AG04449 (cell line): ENCODE data around the gene LDAF1.

Experiments used
- CTCF ChIA-PET: fragments of 350-600 bp; formaldehyde crosslinking; extraction: SDS; loops from one replicate; lab custom pipeline; 2021; ENCODE audit warnings: antibody characterized with exemption; lab: Yijun Ruan, JAX
- POLR2A ChIA-PET: fragments of 400-600, 350-600 bp; formaldehyde crosslinking; extraction: SDS; loops from one replicate; lab custom pipeline; 2020; ENCODE audit warnings: antibody characterized with exemption, inconsistent platforms; lab: Yijun Ruan, JAX
- DNase-seq: peaks from one replicate; pipeline ENCODE4 v3.0.0-alpha.2; 2010; ENCODE audit warnings: low read depth, low spot score
- H3K4me3 ChIP-seq: 2 replicates; pipeline ENCODE4 v1.5.1; 2011; ENCODE audit warnings: low read depth, mild to moderate bottlenecking, control low read depth, low read length
- CTCF ChIP-seq: IDR thresholded peaks from one replicate; pipeline ENCODE4 v1.5.1; 2011; ENCODE audit warnings: mild to moderate bottlenecking, moderate library complexity, low read length, control low read depth, inconsistent platforms; ENCODE audit not compliant: insufficient read depth; ENCODE audit errors: missing control alignments

Gene LDAF1

GRCh38 chr16:21197621-21198020, 39.1 kb downstream of the LDAF1 start:
- TF ChIP-seq CTCF = no peak
- ChIA-PET POLR2A (no interaction called here), CTCF (interaction anchor here (1.0 kb wide), 1 partner anchor 9 kb away, joined by 4 read pairs; no protein-coding TSS in a partner anchor)
- H3K4me3 ChIP-seq = no peak overlapping the region
- no peak for DNase-seq

GRCh38 chr16:21199607-21200218, 41.2 kb downstream of the LDAF1 start:
- ChIA-PET CTCF (interaction anchor here (2.5 kb wide), 1 partner anchor 10 kb away, joined by 16 read pairs; no protein-coding TSS in a partner anchor), POLR2A (no interaction called here)
- DNase-seq = no peak
- TF ChIP-seq CTCF = no peak
- no peak overlapping the region for H3K4me3 ChIP-seq

GRCh38 chr16:21203155-21203797, 44.8 kb downstream of the LDAF1 start:
- CTCF ChIA-PET = interaction anchor here (1.4 kb wide), 1 partner anchor 15 kb away, joined by 3 read pairs; no protein-coding TSS in a partner anchor
- TF ChIP-seq CTCF = no peak
- no peak for DNase-seq
- POLR2A ChIA-PET = no interaction called here
- H3K4me3 ChIP-seq = no peak overlapping the region

GRCh38 chr16:21205303-21205702, 46.8 kb downstream of the LDAF1 start:
- ChIA-PET POLR2A (no interaction called here), CTCF (no interaction called here)
- no peak for TF ChIP-seq CTCF
- no peak for DNase-seq
- H3K4me3 ChIP-seq = no peak overlapping the region

- ChIA-PET POLR2A (no interaction called here), CTCF (interaction anchor here (1.2 kb wide), 1 partner anchor 18 kb away, joined by 6 read pairs; no protein-coding TSS in a partner anchor)
- no peak overlapping the region for H3K4me3 ChIP-seq
- TF ChIP-seq CTCF = no peak
- DNase-seq = no peak
These were observed 48.1 kb downstream of the LDAF1 start for GRCh38 chr16:21206550-21206949.

- no peak for TF ChIP-seq CTCF
- ChIA-PET CTCF (interaction anchor here (1.2 kb wide), 1 partner anchor 69 kb away, joined by 3 read pairs; no protein-coding TSS in a partner anchor), POLR2A (no interaction called here)
- H3K4me3 ChIP-seq = no peak overlapping the region
- DNase-seq = no peak
These were observed 50.2 kb downstream of the LDAF1 start for GRCh38 chr16:21208446-21209230.
